Thoracic aorta (tissue), 2 donors: ENCODE results near the gene REXO5. TPM values are rescaled to one million over a fixed set of nuclear protein-coding genes. Genes with fewer than 3 reads are reported as not detected.

Experiments
- ATAC-seq: fragments of 150-250 bp; one replicate; pipeline ENCODE4 v1.8.0; 2017; ENCODE audit warnings: low read depth; ENCODE audit not compliant: insufficient number of reproducible peaks, low FRiP score
- DNase-seq: peaks from one replicate; pipeline ENCODE4 v3.0.0-alpha.2; 2020; ENCODE audit warnings: low spot score
- H3K27ac ChIP-seq, 2 donors: fragments of 200-600 bp; sonication (generic); 1 replicate in 1 of 2; 2 replicates in 1 of 2; pipeline ENCODE4 v1.5.1; 2016; ENCODE audit warnings: mild to moderate bottlenecking in 2 of 2, moderate library complexity in 2 of 2
- H3K27me3 ChIP-seq: fragments of 200-600 bp; sonication (generic); replicated peaks from 2 replicates; pipeline ENCODE4 v1.6.0; 2016; ENCODE audit warnings: mild to moderate bottlenecking; ENCODE audit not compliant: insufficient read depth
- H3K36me3 ChIP-seq: fragments of 200-600 bp; sonication (generic); one replicate; pipeline ENCODE4 v1.5.1; 2016
- H3K4me1 ChIP-seq, 2 donors: fragments of 200-600 bp; sonication (generic); 1 replicate in 1 of 2; 2 replicates in 1 of 2; pipeline versions ENCODE4 v1.5.1 to v1.6.0; 2016; ENCODE audit warnings: low read depth in 2 of 2, mild to moderate bottlenecking in 1 of 2; ENCODE audit not compliant: control insufficient read depth in 1 of 2
- H3K4me3 ChIP-seq: fragments of 200-600 bp; sonication (generic); 2 replicates; pipeline ENCODE4 v1.5.1; 2016; ENCODE audit warnings: mild to moderate bottlenecking
- H3K9me3 ChIP-seq: fragments of 200-600 bp; sonication (generic); 2 replicates; pipeline ENCODE4 v1.5.1; 2016
- total RNA-seq, 2 donors: library from RNA; depleted of rRNA; stranded (reverse); fragments of >200 nt; gene quantifications; one replicate each; pipeline versions ENCODE4 v1.1.0 to v1.2.3, GENCODE V29; 2016
- TF ChIP-seq, protein P1 (sequence below): fragments of 200-600 bp; sonication (generic); IDR thresholded peaks from one replicate; pipeline ENCODE4 v1.5.1; 2019; ENCODE audit warnings: antibody characterized with exemption

The REXO5 gene
- total RNA-seq, 2 donors from 2014 or later: 6.5 TPM; not detected in 1

DNA sequence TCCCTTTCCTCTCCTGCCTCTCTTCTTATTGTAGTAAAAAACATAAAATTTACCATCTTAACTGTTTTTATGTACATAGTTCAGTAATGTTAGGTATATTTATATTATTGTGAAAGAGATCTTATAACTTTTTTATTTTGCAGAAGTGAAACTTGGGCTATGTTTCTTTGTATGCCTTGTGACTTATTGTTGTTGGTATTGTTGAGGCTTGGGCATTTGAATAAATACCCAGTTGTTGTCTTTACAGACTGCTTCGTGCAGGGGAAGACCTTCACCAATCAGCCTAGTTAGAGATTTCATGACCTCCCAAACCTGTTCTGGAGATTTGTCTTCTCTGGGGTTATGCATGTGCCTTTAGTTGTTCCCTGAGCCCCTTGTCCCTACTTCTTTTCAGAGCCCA, 31.9 kb downstream of the REXO5 start:
- no peak overlapping the region for H3K4me3 ChIP-seq
- H3K27ac ChIP-seq: no peak overlapping the region
- no peaks in the 10 kb centered on the region for H3K4me1 ChIP-seq
- no peaks in the 10 kb centered on the region for H3K9me3 ChIP-seq
- TF ChIP-seq, protein P1, sequence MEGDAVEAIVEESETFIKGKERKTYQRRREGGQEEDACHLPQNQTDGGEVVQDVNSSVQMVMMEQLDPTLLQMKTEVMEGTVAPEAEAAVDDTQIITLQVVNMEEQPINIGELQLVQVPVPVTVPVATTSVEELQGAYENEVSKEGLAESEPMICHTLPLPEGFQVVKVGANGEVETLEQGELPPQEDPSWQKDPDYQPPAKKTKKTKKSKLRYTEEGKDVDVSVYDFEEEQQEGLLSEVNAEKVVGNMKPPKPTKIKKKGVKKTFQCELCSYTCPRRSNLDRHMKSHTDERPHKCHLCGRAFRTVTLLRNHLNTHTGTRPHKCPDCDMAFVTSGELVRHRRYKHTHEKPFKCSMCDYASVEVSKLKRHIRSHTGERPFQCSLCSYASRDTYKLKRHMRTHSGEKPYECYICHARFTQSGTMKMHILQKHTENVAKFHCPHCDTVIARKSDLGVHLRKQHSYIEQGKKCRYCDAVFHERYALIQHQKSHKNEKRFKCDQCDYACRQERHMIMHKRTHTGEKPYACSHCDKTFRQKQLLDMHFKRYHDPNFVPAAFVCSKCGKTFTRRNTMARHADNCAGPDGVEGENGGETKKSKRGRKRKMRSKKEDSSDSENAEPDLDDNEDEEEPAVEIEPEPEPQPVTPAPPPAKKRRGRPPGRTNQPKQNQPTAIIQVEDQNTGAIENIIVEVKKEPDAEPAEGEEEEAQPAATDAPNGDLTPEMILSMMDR: no peak
- H3K27me3 ChIP-seq: no peaks in the 10 kb centered on the region
- DNase-seq (no peak), ATAC-seq (no peak)
- H3K36me3 ChIP-seq: no peaks in the 10 kb centered on the region

DNA sequence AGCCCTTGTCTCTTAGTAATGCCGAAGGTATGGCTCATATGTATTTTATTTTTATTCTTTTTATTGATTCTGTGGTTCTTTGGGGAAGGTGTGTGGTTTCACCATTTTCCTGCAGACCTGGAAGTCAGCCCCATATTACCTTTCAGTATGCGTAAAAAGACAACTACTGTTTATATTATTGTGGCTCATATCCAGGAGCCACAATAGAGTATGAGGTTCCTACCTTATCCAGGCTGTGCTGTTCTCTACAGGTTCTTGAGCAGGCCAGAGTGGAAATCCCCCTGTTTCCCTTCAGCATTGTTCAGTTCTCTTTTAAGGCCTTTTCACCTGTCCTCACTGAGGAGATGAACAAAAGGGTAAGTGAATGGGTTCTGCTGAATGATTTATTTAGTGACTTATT, 33.2 kb downstream of the REXO5 start:
- no peaks in the 10 kb centered on the region for H3K36me3 ChIP-seq
- H3K4me1 ChIP-seq: no peaks in the 10 kb centered on the region
- H3K4me3 ChIP-seq: no peak overlapping the region
- no peak overlapping the region for H3K27ac ChIP-seq
- H3K27me3 ChIP-seq: no peaks in the 10 kb centered on the region
- ATAC-seq (no peak), DNase-seq (no peak)
- no peaks in the 10 kb centered on the region for H3K9me3 ChIP-seq
- TF ChIP-seq, protein P1: no peak

DNA sequence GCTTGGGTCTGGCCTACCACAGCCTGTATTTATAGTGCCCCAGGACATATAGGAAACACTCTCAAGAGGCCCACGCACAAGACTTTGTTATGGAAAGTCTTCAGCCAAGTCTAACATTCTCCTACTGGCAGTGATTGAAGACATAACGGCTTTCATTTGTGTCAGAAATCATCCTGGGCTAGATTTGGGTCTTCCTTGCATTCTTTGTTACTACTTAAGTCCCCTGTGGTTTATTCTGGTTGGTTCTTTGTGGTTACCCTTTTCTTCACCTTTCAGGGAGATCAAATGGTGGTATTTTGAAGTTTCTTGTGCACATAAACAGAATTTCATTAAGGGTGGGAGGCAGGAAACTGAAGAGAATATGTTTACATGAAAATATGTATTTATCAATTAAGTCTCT, 37.7 kb downstream of the REXO5 start:
- DNase-seq (no peak), ATAC-seq (no peak)
- no peaks in the 10 kb centered on the region for H3K36me3 ChIP-seq
- TF ChIP-seq, protein P1: no peak
- H3K4me1 ChIP-seq: no peaks in the 10 kb centered on the region
- no peaks in the 10 kb centered on the region for H3K9me3 ChIP-seq
- H3K27me3 ChIP-seq: no peaks in the 10 kb centered on the region
- H3K27ac ChIP-seq: no peak overlapping the region
- H3K4me3 ChIP-seq: no peak overlapping the region

DNA sequence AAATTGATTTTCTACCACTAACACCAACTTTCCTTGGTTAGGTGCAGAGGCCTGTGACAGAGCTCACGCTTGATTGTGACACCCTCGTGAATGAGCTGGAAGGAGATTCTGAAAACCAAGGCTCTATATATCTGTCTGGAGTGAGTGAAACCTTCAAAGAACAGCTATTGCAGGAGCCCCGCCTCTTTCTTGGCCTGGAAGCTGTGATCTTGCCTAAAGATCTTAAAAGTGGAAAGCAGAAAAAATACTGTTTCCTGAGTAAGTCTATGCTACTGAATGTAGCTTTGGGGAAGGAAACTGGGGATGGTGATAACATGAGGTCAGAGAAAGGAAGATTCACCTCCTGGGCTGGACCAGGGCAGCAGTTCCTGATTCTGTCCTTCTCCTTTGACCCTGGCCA, 38.3 kb downstream of the REXO5 start:
- no peaks in the 10 kb centered on the region for H3K4me1 ChIP-seq
- no peaks in the 10 kb centered on the region for H3K27me3 ChIP-seq
- no peak overlapping the region for H3K4me3 ChIP-seq
- TF ChIP-seq, protein P1: no peak
- H3K36me3 ChIP-seq: no peaks in the 10 kb centered on the region
- H3K9me3 ChIP-seq: no peaks in the 10 kb centered on the region
- no peak for DNase-seq
- ATAC-seq: no peak
- H3K27ac ChIP-seq: no peak overlapping the region

DNA sequence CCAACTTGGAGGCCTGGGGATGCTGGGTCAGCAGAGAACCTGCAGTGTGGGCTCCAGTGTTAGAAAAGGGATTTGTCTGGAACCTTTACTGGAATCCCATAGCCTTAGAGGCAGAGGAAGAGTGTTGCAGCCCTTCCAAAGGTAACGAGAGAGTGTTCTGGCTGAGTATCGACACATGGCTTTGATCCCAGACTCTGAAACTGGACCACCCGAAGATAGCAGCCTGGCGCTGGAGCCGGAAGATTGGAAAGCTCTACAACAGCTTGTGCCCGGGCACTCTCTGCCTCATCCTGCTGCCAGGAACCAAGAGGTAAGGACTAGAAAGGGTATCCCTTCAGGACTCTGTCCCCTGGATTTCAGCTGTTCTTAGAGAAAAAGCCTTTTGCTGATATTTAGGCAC, 39.7 kb downstream of the REXO5 start:
- H3K27ac ChIP-seq: no peak overlapping the region
- H3K9me3 ChIP-seq: no peaks in the 10 kb centered on the region
- ATAC-seq (no peak), DNase-seq (no peak)
- TF ChIP-seq, protein P1: no peak
- no peaks in the 10 kb centered on the region for H3K27me3 ChIP-seq
- no peaks in the 10 kb centered on the region for H3K36me3 ChIP-seq
- peaks cover 9 to 14% of the 10 kb centered on the region in 2 donors for H3K4me1 ChIP-seq
- no peak overlapping the region for H3K4me3 ChIP-seq
